ENCODE data around the gene AHNAK2. TPM values are rescaled to one million over a fixed set of nuclear protein-coding genes. Genes with fewer than 3 reads are reported as not detected.
A peak's percentile ranks its signal among the peaks of the same experiment; 100 is the strongest.

The AHNAK2 gene
- total and polyA plus RNA-seq, 9 of the 15 experiments (the other 6 are each of a cell fraction or from before 2014, with no cell fraction given) = 0.04 to 0.09 (median 0.04) TPM; not detected in 6

DNA sequence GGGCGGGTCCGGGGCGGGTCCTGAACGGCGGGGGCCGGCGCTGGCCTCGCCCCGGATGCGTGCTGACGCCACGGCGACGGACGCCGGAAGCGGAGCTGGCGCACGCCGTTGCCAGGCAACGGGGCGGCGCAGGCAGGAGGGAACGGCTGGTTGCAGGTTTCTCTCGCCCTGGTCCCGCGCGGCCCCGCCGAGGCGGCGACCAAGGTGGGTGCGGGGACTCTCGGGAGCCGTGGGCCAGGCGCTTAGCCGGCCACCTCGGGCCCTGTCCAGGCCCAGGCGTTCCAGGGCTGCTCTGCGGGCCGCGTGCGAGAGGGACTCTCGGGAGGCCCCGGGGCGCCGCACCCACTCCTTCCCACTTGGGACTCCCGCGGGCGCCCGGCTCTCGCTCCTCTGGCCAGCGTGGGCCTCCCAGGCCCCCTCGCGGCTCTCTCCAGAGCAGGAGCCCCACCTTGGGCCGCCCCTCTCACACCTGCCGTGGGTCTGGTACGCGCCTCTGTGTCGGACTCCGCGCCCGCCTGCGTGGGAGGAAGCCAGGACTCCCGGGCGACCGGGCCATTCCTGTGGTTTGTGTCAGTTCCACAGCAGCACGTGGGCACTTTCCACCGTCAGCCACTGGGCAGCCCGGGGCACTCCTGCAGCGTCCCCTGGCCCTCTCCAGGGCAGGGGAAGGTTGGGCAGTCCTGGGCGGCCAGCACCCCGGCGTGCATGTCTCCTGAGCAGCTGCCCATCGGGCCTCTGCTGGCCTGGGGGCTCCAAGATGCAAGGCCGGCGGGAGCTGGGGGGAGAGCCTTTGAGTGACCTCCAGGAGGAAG is 7.7 kb upstream of the AHNAK2 start, which contains the start of gene CLBA1 (continued):
- TF ChIP-seq, protein P1, sequence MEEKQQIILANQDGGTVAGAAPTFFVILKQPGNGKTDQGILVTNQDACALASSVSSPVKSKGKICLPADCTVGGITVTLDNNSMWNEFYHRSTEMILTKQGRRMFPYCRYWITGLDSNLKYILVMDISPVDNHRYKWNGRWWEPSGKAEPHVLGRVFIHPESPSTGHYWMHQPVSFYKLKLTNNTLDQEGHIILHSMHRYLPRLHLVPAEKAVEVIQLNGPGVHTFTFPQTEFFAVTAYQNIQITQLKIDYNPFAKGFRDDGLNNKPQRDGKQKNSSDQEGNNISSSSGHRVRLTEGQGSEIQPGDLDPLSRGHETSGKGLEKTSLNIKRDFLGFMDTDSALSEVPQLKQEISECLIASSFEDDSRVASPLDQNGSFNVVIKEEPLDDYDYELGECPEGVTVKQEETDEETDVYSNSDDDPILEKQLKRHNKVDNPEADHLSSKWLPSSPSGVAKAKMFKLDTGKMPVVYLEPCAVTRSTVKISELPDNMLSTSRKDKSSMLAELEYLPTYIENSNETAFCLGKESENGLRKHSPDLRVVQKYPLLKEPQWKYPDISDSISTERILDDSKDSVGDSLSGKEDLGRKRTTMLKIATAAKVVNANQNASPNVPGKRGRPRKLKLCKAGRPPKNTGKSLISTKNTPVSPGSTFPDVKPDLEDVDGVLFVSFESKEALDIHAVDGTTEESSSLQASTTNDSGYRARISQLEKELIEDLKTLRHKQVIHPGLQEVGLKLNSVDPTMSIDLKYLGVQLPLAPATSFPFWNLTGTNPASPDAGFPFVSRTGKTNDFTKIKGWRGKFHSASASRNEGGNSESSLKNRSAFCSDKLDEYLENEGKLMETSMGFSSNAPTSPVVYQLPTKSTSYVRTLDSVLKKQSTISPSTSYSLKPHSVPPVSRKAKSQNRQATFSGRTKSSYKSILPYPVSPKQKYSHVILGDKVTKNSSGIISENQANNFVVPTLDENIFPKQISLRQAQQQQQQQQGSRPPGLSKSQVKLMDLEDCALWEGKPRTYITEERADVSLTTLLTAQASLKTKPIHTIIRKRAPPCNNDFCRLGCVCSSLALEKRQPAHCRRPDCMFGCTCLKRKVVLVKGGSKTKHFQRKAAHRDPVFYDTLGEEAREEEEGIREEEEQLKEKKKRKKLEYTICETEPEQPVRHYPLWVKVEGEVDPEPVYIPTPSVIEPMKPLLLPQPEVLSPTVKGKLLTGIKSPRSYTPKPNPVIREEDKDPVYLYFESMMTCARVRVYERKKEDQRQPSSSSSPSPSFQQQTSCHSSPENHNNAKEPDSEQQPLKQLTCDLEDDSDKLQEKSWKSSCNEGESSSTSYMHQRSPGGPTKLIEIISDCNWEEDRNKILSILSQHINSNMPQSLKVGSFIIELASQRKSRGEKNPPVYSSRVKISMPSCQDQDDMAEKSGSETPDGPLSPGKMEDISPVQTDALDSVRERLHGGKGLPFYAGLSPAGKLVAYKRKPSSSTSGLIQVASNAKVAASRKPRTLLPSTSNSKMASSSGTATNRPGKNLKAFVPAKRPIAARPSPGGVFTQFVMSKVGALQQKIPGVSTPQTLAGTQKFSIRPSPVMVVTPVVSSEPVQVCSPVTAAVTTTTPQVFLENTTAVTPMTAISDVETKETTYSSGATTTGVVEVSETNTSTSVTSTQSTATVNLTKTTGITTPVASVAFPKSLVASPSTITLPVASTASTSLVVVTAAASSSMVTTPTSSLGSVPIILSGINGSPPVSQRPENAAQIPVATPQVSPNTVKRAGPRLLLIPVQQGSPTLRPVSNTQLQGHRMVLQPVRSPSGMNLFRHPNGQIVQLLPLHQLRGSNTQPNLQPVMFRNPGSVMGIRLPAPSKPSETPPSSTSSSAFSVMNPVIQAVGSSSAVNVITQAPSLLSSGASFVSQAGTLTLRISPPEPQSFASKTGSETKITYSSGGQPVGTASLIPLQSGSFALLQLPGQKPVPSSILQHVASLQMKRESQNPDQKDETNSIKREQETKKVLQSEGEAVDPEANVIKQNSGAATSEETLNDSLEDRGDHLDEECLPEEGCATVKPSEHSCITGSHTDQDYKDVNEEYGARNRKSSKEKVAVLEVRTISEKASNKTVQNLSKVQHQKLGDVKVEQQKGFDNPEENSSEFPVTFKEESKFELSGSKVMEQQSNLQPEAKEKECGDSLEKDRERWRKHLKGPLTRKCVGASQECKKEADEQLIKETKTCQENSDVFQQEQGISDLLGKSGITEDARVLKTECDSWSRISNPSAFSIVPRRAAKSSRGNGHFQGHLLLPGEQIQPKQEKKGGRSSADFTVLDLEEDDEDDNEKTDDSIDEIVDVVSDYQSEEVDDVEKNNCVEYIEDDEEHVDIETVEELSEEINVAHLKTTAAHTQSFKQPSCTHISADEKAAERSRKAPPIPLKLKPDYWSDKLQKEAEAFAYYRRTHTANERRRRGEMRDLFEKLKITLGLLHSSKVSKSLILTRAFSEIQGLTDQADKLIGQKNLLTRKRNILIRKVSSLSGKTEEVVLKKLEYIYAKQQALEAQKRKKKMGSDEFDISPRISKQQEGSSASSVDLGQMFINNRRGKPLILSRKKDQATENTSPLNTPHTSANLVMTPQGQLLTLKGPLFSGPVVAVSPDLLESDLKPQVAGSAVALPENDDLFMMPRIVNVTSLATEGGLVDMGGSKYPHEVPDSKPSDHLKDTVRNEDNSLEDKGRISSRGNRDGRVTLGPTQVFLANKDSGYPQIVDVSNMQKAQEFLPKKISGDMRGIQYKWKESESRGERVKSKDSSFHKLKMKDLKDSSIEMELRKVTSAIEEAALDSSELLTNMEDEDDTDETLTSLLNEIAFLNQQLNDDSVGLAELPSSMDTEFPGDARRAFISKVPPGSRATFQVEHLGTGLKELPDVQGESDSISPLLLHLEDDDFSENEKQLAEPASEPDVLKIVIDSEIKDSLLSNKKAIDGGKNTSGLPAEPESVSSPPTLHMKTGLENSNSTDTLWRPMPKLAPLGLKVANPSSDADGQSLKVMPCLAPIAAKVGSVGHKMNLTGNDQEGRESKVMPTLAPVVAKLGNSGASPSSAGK (IDR thresholded peaks at IDR 0.05) = no peak
- TF ChIP-seq CREB1 (IDR thresholded peaks at IDR 0.05) = peak; percentile 76
- peak; percentile 64; the same call in 1 of the 2 replicates for TF ChIP-seq CREB1 (CRISPR knock-in tag; IDR thresholded peaks at IDR 0.05)
- no peak for TF ChIP-seq EP300 (IDR thresholded peaks at IDR 0.05; ENCODE audit: low read length)
- TF ChIP-seq KDM1A (IDR thresholded peaks at IDR 0.05) = no peak
- TF ChIP-seq FOXA1 (IDR thresholded peaks at IDR 0.05; ENCODE audit: borderline replicate concordance) = no peak
- TF ChIP-seq, protein P2, sequence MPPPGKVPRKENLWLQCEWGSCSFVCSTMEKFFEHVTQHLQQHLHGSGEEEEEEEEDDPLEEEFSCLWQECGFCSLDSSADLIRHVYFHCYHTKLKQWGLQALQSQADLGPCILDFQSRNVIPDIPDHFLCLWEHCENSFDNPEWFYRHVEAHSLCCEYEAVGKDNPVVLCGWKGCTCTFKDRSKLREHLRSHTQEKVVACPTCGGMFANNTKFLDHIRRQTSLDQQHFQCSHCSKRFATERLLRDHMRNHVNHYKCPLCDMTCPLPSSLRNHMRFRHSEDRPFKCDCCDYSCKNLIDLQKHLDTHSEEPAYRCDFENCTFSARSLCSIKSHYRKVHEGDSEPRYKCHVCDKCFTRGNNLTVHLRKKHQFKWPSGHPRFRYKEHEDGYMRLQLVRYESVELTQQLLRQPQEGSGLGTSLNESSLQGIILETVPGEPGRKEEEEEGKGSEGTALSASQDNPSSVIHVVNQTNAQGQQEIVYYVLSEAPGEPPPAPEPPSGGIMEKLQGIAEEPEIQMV (tag; conservative IDR thresholded peaks at IDR 0.05; ENCODE audit: low read depth) = no peak
- no peak for TF ChIP-seq ARNT (IDR thresholded peaks at IDR 0.05)
- TF ChIP-seq ETV5 (CRISPR knock-in tag; IDR thresholded peaks at IDR 0.05; ENCODE audit: low read depth) = peak; percentile 86
- no peak for TF ChIP-seq EZH2 (IDR thresholded peaks at IDR 0.05; ENCODE audit: borderline replicate concordance, low read depth, low read length)
- TF ChIP-seq ARID2 (IDR thresholded peaks at IDR 0.05) = no peak
- no peak for TF ChIP-seq ZKSCAN1 (IDR thresholded peaks at IDR 0.05; ENCODE audit: low read depth, low read length)
- no peak for TF ChIP-seq RAD51 (IDR thresholded peaks at IDR 0.05; ENCODE audit: borderline replicate concordance, low read depth)
- TF ChIP-seq POLR3G (IDR thresholded peaks at IDR 0.05; ENCODE audit: extremely low read depth, insufficient read length, insufficient replicate concordance) = no peak
- TF ChIP-seq ZNF165 (CRISPR knock-in tag; IDR thresholded peaks at IDR 0.05; ENCODE audit: borderline replicate concordance) = no peak
- TF ChIP-seq GATAD2A (IDR thresholded peaks at IDR 0.05) = no peak
- TF ChIP-seq CSDE1 (IDR thresholded peaks at IDR 0.05) = peak in 1 of 2 experiments; percentile 74; a peak in 1 of 4 replicates

All from K562 (cell line).